Parathyroid adenoma (tissue), 2 donors: ENCODE data around the gene RNF19B.

Source experiments
- H2AFZ ChIP-seq: fragments of 300-600 bp; sonication (generic); one replicate; pipeline ENCODE4 v1.7.0; 2017; ENCODE audit warnings: antibody characterized with exemption, mild to moderate bottlenecking
- H3K27ac ChIP-seq: fragments of 300-600 bp; sonication (generic); one replicate; pipeline ENCODE4 v1.7.0; 2017
- H3K27me3 ChIP-seq: fragments of 300-600 bp; sonication (generic); one replicate; pipeline ENCODE4 v1.7.0; 2017; ENCODE audit warnings: low read length; ENCODE audit not compliant: control insufficient read depth, insufficient read depth
- H3K36me3 ChIP-seq: fragments of 300-600 bp; sonication (generic); one replicate; pipeline ENCODE4 v1.7.0; 2017; ENCODE audit warnings: low read length; ENCODE audit not compliant: control insufficient read depth, insufficient read depth
- H3K4me1 ChIP-seq: fragments of 300-600 bp; sonication (generic); one replicate; pipeline ENCODE4 v1.7.0; 2017; ENCODE audit warnings: control low read depth
- H3K4me2 ChIP-seq: fragments of 300-600 bp; sonication (generic); one replicate; pipeline ENCODE4 v1.7.0; 2017; ENCODE audit warnings: low read length
- H3K4me3 ChIP-seq: fragments of 300-600 bp; sonication (generic); one replicate; pipeline ENCODE4 v1.7.0; 2017; ENCODE audit warnings: low read depth, low read length
- H3K79me2 ChIP-seq: fragments of 300-600 bp; sonication (generic); one replicate; pipeline ENCODE4 v1.7.0; 2017; ENCODE audit warnings: control low read depth
- H3K9ac ChIP-seq: fragments of 300-600 bp; sonication (generic); one replicate; pipeline ENCODE4 v1.7.0; 2017; ENCODE audit warnings: mild to moderate bottlenecking
- H3K9me3 ChIP-seq: fragments of 300-600 bp; sonication (generic); one replicate; pipeline ENCODE4 v1.7.0; 2017; ENCODE audit warnings: low read length; ENCODE audit not compliant: control insufficient read depth
- TF ChIP-seq, protein P1 (sequence below): fragments of 300-600 bp; sonication (generic); IDR thresholded peaks from one replicate; pipeline ENCODE4 v1.7.0; 2017; ENCODE audit warnings: antibody characterized with exemption, mild to moderate bottlenecking
- donor health status: primary hyperparathyroidism.

The RNF19B gene

DNA sequence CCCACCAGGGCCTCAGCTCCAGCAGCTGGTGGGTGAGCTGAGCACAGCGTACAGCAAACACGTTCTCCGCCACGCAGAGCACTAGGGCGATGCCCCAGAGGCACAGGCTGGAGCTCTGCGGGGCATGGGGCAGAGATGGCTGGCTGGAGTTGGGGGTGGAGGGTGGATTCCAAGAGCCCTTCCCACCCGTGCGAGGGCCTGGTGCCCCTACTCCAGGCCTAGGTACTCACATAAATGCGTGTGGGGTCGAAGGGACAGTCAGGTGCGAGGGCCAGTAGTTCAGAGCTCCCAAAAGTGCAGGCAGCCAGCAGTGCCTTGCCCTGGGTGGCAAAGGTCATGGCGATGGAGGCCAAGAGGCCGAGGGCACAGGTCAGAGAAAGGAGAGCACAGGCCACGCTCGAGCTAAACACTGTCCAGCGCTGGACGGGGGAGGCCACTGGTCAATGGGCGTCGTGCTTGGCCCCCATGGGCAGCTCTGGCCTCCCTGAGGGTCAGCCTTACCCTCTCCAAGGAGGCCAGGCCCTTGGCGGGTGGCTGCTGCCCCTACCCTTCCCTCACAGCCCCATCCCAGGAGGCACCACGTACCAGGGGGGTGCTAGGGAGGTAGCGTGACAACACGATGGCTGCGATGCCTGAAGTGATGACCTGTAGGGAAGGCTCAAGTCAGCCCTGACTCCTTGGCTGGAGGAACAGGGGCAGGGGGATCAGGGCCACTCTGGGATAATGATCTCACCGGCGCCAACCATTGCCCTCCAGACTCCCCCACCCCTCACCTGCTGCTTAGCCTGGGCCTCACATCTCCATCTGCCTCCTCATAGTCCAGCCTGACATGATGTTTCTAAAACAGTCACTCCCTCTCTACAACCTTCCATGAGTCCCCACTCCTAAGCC lies 69.0 kb downstream of the RNF19B start:
- no peak overlapping the region for H3K4me2 ChIP-seq
- no peak overlapping the region for H3K27ac ChIP-seq
- H2AFZ ChIP-seq: no peak overlapping the region
- no peaks in the 10 kb centered on the region for H3K27me3 ChIP-seq
- TF ChIP-seq, protein P1, sequence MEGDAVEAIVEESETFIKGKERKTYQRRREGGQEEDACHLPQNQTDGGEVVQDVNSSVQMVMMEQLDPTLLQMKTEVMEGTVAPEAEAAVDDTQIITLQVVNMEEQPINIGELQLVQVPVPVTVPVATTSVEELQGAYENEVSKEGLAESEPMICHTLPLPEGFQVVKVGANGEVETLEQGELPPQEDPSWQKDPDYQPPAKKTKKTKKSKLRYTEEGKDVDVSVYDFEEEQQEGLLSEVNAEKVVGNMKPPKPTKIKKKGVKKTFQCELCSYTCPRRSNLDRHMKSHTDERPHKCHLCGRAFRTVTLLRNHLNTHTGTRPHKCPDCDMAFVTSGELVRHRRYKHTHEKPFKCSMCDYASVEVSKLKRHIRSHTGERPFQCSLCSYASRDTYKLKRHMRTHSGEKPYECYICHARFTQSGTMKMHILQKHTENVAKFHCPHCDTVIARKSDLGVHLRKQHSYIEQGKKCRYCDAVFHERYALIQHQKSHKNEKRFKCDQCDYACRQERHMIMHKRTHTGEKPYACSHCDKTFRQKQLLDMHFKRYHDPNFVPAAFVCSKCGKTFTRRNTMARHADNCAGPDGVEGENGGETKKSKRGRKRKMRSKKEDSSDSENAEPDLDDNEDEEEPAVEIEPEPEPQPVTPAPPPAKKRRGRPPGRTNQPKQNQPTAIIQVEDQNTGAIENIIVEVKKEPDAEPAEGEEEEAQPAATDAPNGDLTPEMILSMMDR: no peak
- H3K4me1 ChIP-seq: no peaks in the 10 kb centered on the region
- H3K9ac ChIP-seq: no peak overlapping the region
- no peaks in the 10 kb centered on the region for H3K36me3 ChIP-seq
- H3K4me3 ChIP-seq: no peak overlapping the region
- H3K79me2 ChIP-seq: no peaks in the 10 kb centered on the region
- H3K9me3 ChIP-seq: no peaks in the 10 kb centered on the region

DNA sequence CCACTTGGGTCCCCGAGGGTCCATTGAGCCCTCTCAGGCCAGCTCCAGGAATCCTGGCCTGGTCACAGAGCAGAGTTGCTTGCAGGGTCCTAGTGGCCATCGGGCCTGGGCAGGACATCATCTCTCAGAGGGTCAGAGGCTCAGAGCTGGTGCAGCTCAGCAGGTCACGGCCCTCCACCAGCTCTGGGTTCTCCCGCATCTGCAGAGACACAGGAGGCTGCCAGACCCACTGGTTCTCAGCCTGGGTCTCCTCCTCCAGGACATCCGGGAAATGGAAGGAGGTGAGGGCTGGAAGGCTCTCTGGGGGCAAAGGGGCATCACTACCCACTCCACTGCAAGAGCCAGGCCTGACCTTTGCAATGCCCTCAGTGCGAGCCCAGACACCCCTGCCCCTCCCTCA lies 69.9 kb downstream of the RNF19B start:
- Histone ChIP-seq H3K27me3 (no peaks in the 10 kb centered on the region), H3K79me2 (no peaks in the 10 kb centered on the region), H3K4me2 (no peak overlapping the region), H3K9ac (no peak overlapping the region), H2AFZ (no peak overlapping the region), H3K4me1 (no peaks in the 10 kb centered on the region), H3K9me3 (no peaks in the 10 kb centered on the region), H3K27ac (no peak overlapping the region), H3K36me3 (no peaks in the 10 kb centered on the region), H3K4me3 (no peak overlapping the region)
- TF ChIP-seq, protein P1: no peak

DNA sequence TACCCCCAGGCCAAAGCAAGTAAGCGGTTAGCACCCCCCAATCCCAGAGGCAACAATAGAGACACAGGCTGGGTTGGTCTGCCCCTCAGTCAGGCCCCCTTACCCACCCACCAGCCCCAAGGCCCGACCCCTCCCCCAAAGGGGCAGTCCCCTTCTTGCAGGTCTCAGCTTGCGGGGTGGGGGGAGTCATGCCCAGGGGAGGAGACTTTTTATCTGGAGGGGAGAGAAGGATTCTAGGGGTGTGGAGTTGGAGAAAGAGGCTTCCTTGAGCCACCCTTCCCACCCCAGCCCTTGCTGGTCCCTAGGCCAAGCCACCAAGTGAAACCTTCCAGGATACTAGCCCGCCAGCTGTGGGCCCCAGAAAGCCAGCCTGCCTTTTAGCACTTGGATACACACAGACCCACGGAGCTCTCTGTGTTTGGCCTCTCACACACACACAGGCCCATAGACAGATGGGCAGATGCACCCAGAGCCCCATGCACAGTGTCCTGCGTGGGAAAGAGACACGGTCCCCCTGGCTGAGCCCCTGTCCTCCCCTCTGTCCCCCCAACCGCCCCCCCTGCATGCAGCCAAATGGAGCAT lies 70.5 kb downstream of the RNF19B start:
- Histone ChIP-seq H3K27ac (no peak overlapping the region), H3K27me3 (no peaks in the 10 kb centered on the region), H3K9ac (no peak overlapping the region)

DNA sequence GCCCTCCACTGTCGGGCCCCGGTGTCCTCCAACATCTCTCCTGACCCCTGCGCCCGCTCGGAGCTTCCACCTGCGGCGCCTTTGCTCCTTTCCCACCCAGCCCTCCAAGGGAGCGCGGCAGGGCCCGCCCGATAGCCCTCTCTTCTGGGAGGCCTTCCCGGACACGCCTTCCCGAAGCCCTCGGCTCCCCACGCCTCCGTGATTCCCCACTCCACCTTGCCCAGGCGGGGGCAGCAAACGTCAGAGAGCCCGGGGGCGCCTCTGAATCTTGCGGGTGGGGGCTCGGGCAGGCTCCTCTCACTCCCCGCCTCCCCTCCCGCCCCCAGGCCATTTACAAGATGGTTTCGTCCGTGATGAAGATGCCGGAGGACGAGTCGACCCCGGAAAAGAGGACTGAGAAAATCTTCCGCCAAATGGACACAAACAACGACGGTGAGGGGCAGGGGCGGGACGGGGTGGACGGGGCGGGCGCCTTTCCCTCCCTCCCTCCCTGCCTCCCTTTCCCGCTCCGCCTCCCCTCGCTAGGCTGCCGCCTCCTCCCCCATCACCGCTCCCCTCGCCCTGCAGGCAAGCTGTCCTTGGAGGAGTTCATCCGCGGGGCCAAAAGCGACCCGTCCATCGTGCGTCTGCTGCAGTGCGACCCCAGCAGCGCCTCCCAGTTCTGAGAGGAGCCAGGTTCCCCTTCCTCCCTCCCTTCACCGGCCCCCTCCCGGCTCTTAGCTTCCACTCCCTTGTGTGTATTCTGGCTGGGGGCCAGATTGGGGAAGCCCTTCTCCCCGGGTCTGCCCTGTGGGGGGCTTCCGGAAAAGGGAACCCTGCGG lies 71.2 kb downstream of the RNF19B start:
- no peak overlapping the region for H3K27ac ChIP-seq

More for the DNA sequence above, 70.5 kb downstream of the RNF19B start:
- H3K9me3 ChIP-seq: no peaks in the 10 kb centered on the region
- no peaks in the 10 kb centered on the region for H3K4me1 ChIP-seq
- H2AFZ ChIP-seq: peak overlapping the region; percentile 70
- H3K4me2 ChIP-seq: no peak overlapping the region
- H3K36me3 ChIP-seq: no peaks in the 10 kb centered on the region
- H3K79me2 ChIP-seq: no peaks in the 10 kb centered on the region
- TF ChIP-seq, protein P1: no peak
- no peak overlapping the region for H3K4me3 ChIP-seq

More for the DNA sequence above, 71.2 kb downstream of the RNF19B start:
- Histone ChIP-seq H2AFZ (peak overlapping the region; percentile 70), H3K4me3 (peak overlapping the region; percentile 48), H3K27me3 (no peaks in the 10 kb centered on the region), H3K4me2 (peak overlapping the region; percentile 85), H3K9ac (no peak overlapping the region), H3K9me3 (no peaks in the 10 kb centered on the region), H3K79me2 (no peaks in the 10 kb centered on the region), H3K4me1 (no peaks in the 10 kb centered on the region), H3K36me3 (no peaks in the 10 kb centered on the region)
- TF ChIP-seq, protein P1: no peak
